H9 (cell line): ENCODE results near the gene MRPS23. TPM values are rescaled to one million over a fixed set of nuclear protein-coding genes. Genes with fewer than 3 reads are reported as not detected.

Experiments used
- DNase-seq: peaks from one replicate; pipeline ENCODE4 v3.0.0-alpha.2; 2017
- H2AFZ ChIP-seq: one replicate; pipeline ENCODE4 v1.6.1; 2013; ENCODE audit warnings: mild to moderate bottlenecking, low read length, control low read depth, moderate library complexity
- H2AK5ac ChIP-seq: 2 replicates; pipeline ENCODE4 v1.6.1; 2013; ENCODE audit warnings: low read length, control low read depth, mixed read lengths; ENCODE audit not compliant: insufficient read length
- H2BK120ac ChIP-seq: one replicate; pipeline ENCODE4 v1.6.1; 2013; ENCODE audit warnings: low read depth, mild to moderate bottlenecking, low read length, control low read depth, inconsistent platforms; ENCODE audit not compliant: poor library complexity, severe bottlenecking
- H2BK12ac ChIP-seq: 2 replicates; pipeline ENCODE4 v1.6.1; 2013; ENCODE audit warnings: low read length, control low read depth, mixed read lengths, low read depth; ENCODE audit not compliant: insufficient read length
- H2BK15ac ChIP-seq: 2 replicates; pipeline ENCODE4 v1.6.1; 2013; ENCODE audit warnings: low read depth, low read length, control low read depth
- H2BK20ac ChIP-seq: one replicate; pipeline ENCODE4 v1.6.1; 2013; ENCODE audit warnings: low read depth, mild to moderate bottlenecking, low read length, control low read depth, inconsistent platforms; ENCODE audit not compliant: poor library complexity, severe bottlenecking
- H2BK5ac ChIP-seq: 2 replicates; pipeline ENCODE4 v1.6.1; 2013; ENCODE audit warnings: low read length, control low read depth, mixed read lengths; ENCODE audit not compliant: insufficient read length
- H3K14ac ChIP-seq: 2 replicates; pipeline ENCODE4 v1.6.1; 2013; ENCODE audit warnings: low read length, control low read depth; ENCODE audit not compliant: insufficient read depth
- H3K18ac ChIP-seq: 2 replicates; pipeline ENCODE4 v1.6.1; 2013; ENCODE audit warnings: low read depth, mild to moderate bottlenecking, mixed read lengths, low read length, control low read depth; ENCODE audit not compliant: insufficient read length
- H3K23ac ChIP-seq: 2 replicates; pipeline ENCODE4 v1.6.1; 2013; ENCODE audit warnings: low read length, control low read depth, mixed read lengths, low read depth; ENCODE audit not compliant: insufficient read length
- H3K23me2 ChIP-seq: 2 replicates; pipeline ENCODE4 v1.6.1; 2013; ENCODE audit warnings: low read depth, mild to moderate bottlenecking, mixed read lengths, low read length, control low read depth; ENCODE audit not compliant: insufficient read length, poor library complexity, severe bottlenecking
- H3K27ac ChIP-seq: 2 replicates; pipeline ENCODE4 v1.5.1; 2013; ENCODE audit warnings: low read length, control low read depth, mixed read lengths, low read depth; ENCODE audit not compliant: insufficient read length
- H3K27me3 ChIP-seq: 2 replicates; pipeline ENCODE4 v1.6.1; 2013; ENCODE audit warnings: low read length, control low read depth, inconsistent platforms; ENCODE audit not compliant: insufficient read depth
- H3K4ac ChIP-seq: 2 replicates; pipeline ENCODE4 v1.6.1; 2013; ENCODE audit warnings: low read depth, mild to moderate bottlenecking, control low read depth, inconsistent platforms, low read length, moderate library complexity
- H3K4me1 ChIP-seq: 2 replicates; pipeline ENCODE4 v1.6.1; 2013; ENCODE audit warnings: low read length, control low read depth, inconsistent platforms; ENCODE audit not compliant: insufficient read depth
- H3K4me2 ChIP-seq: 2 replicates; pipeline ENCODE4 v1.6.1; 2013; ENCODE audit warnings: low read length, control low read depth, mixed read lengths; ENCODE audit not compliant: insufficient read length, insufficient read depth
- H3K56ac ChIP-seq: 2 replicates; pipeline ENCODE4 v1.6.1; 2013; ENCODE audit warnings: low read depth, mild to moderate bottlenecking, mixed read lengths, low read length, control low read depth; ENCODE audit not compliant: insufficient read length
- H3K79me1 ChIP-seq: 2 replicates; pipeline ENCODE4 v1.6.1; 2013; ENCODE audit warnings: low read depth, mild to moderate bottlenecking, moderate library complexity, low read length, control low read depth, inconsistent platforms; ENCODE audit not compliant: insufficient read depth, poor library complexity, severe bottlenecking
- H3K79me2 ChIP-seq: 2 replicates; pipeline ENCODE4 v1.6.1; 2013; ENCODE audit warnings: low read length, control low read depth, inconsistent platforms; ENCODE audit not compliant: insufficient read depth
- H3K9ac ChIP-seq: 2 replicates; pipeline ENCODE4 v1.6.1; 2013; ENCODE audit warnings: low read length, control low read depth, mixed read lengths; ENCODE audit not compliant: insufficient read length; ENCODE audit errors: extremely low read depth
- H3K9me3 ChIP-seq: one replicate; pipeline ENCODE4 v1.6.1; 2013; ENCODE audit warnings: low read depth, low read length, inconsistent platforms; ENCODE audit not compliant: control insufficient read depth
- H3T11ph ChIP-seq: one replicate; pipeline ENCODE4 v1.6.1; 2013; ENCODE audit warnings: mild to moderate bottlenecking, low read length, control low read depth, inconsistent platforms
- H4K20me1 ChIP-seq: one replicate; pipeline ENCODE4 v1.6.1; 2013; ENCODE audit not compliant: control insufficient read depth, insufficient read length, insufficient read depth
- H4K5ac ChIP-seq: 2 replicates; pipeline ENCODE4 v1.6.1; 2013; ENCODE audit warnings: low read depth, mild to moderate bottlenecking, mixed read lengths, low read length, control low read depth; ENCODE audit not compliant: insufficient read length
- H4K8ac ChIP-seq: replicated peaks from 2 replicates; pipeline ENCODE4 v1.6.1; 2013; ENCODE audit warnings: low read length, control low read depth, mixed read lengths, low read depth; ENCODE audit not compliant: insufficient read length
- H4K91ac ChIP-seq: 2 replicates; pipeline ENCODE4 v1.6.1; 2013; ENCODE audit warnings: low read depth, mild to moderate bottlenecking, moderate library complexity, mixed read lengths, low read length, control low read depth; ENCODE audit not compliant: insufficient read length
- H3K27ac Mint-ChIP-seq, 3 experiments: 2 replicates in 2 of 3; 3 replicates in 1 of 3; pipeline ENCODE4 v1.8.0; 2020 to 2021; ENCODE audit warnings: mixed read lengths in 3 of 3, mild to moderate bottlenecking in 1 of 3, moderate library complexity in 1 of 3
- H3K27me3 Mint-ChIP-seq: 2 replicates; pipeline ENCODE4 v1.8.0; 2021; ENCODE audit warnings: low read depth, mild to moderate bottlenecking, moderate library complexity, mixed read lengths
- H3K36me3 Mint-ChIP-seq, 3 experiments: 2 replicates in 2 of 3; 3 replicates in 1 of 3; pipeline ENCODE4 v1.8.0; 2020 to 2021; ENCODE audit warnings: low read depth in 3 of 3, mixed read lengths in 3 of 3; ENCODE audit not compliant: insufficient read depth in 1 of 3
- H3K4me1 Mint-ChIP-seq, 2 experiments: 2 replicates each; pipeline ENCODE4 v1.8.0; 2020; ENCODE audit warnings: mixed read lengths in 2 of 2
- H3K4me3 Mint-ChIP-seq, 2 experiments: 2 replicates in 1 of 2; 3 replicates in 1 of 2; pipeline ENCODE4 v1.8.0; 2020 to 2021; ENCODE audit warnings: mild to moderate bottlenecking in 2 of 2, mixed read lengths in 2 of 2, moderate library complexity in 1 of 2
- H3K9me3 Mint-ChIP-seq, 2 experiments: 2 replicates in 1 of 2; 3 replicates in 1 of 2; pipeline ENCODE4 v1.8.0; 2020; ENCODE audit warnings: mild to moderate bottlenecking in 2 of 2, mixed read lengths in 2 of 2, moderate library complexity in 1 of 2
- CTCF ChIP-seq: fragments of 200-600 bp; sonication (generic); conservative IDR thresholded peaks from 3 replicates; pipeline ENCODE4 v1.8.0; 2021; ENCODE audit warnings: antibody characterized with exemption, mild to moderate bottlenecking
- WGBS: extraction: QIAGEN DNeasy Blood & Tissue Kit; methylation state at CpG from one replicate; pipeline ENCODE4 v1.1.7; 2013; ENCODE audit warnings: missing lambda C conversion rate, low lambda C conversion rate, mixed read lengths; ENCODE audit not compliant: insufficient read length; ENCODE audit errors: extremely low coverage; 5-methylcytosine and 5-hydroxymethylcytosine counted together
- total RNA-seq: library from RNA; stranded (reverse); gene quantifications from 2 replicates; pipeline ENCODE4 v1.2.1, GENCODE V29; 2021

MRPS23 gene
- total RNA-seq, 1 experiment from 2014 or later = 62.0 TPM

DNA sequence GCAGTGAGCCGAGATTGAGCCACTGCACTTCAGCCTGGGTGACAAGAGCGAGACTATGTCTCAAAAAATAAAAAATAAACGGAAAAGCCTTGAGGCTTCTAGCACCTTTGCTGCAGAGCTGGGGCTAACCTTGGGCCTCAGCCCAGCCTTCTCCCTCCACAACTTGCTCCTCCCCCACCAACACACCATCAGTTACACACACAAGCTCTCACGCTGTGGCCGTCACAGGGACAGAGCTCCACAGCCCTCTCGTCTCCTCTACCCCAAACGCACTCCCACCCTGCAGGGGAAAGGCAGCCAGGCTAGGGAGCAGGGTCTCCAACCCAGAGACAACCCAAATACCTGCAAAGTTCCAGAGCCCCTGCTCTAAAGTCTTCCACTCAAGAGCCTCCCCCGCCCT lies 22.0 kb upstream of the MRPS23 start:
- no peak overlapping the region for H3K27ac Mint-ChIP-seq
- no peak overlapping the region for H3K4me2 ChIP-seq
- no peak overlapping the region for H3T11ph ChIP-seq
- H4K5ac ChIP-seq = no peak overlapping the region
- no peak overlapping the region for H2AK5ac ChIP-seq
- no peak overlapping the region for H3K9ac ChIP-seq
- H4K91ac ChIP-seq = peak overlapping the region; percentile 9
- peaks cover 3% of the 10 kb centered on the region for H3K23me2 ChIP-seq
- H3K27ac ChIP-seq = no peak overlapping the region
- peaks cover 4% of the 10 kb centered on the region for H4K20me1 ChIP-seq
- no peaks in the 10 kb centered on the region for H3K9me3 ChIP-seq
- H3K4me3 Mint-ChIP-seq = no peak overlapping the region
- H3K4me1 ChIP-seq = peaks cover 25% of the 10 kb centered on the region
- no peak overlapping the region for H2AFZ ChIP-seq
- H3K27me3 ChIP-seq = no peaks in the 10 kb centered on the region; the same call in 1 of the 2 replicates
- H3K4me1 Mint-ChIP-seq = peaks cover 58 to 63% of the 10 kb centered on the region in 2 experiments
- no peak overlapping the region for H3K23ac ChIP-seq
- H3K27me3 Mint-ChIP-seq = peaks cover 49% of the 10 kb centered on the region
- no peak for TF ChIP-seq CTCF
- H3K36me3 Mint-ChIP-seq = peaks cover 4 to 13% (median 9%) of the 10 kb centered on the region in 3 experiments; a peak in 3 of 7 replicates
- no peak overlapping the region for H4K8ac ChIP-seq
- no CpG with 5 or more reads among the region's 8 CpGs for WGBS
- no peak overlapping the region for H2BK15ac ChIP-seq
- no peaks in the 10 kb centered on the region for H3K79me1 ChIP-seq
- H3K14ac ChIP-seq = no peak overlapping the region
- no peak overlapping the region for H3K4ac ChIP-seq
- H2BK120ac ChIP-seq = no peak overlapping the region
- H3K79me2 ChIP-seq = no peaks in the 10 kb centered on the region
- no peak overlapping the region for H2BK12ac ChIP-seq
- no peak overlapping the region for H2BK20ac ChIP-seq
- DNase-seq = no peak
- no peak overlapping the region for H3K56ac ChIP-seq
- H2BK5ac ChIP-seq = no peak overlapping the region
- no peaks in the 10 kb centered on the region for H3K9me3 Mint-ChIP-seq
- no peak overlapping the region for H3K18ac ChIP-seq
